NCI-H526 (cell line): ENCODE measurements around the gene SLC9A3.
"Not testable (repeated sequence)": the region's sequence is repeated elsewhere in the genome, so short reads cannot be mapped to it uniquely, and the experiment has no call there.

ENCODE experiments used
- DNase-seq, 2 experiments: peaks; one replicate each; lab custom pipeline; 2025; lab: John Stamatoyannopoulos, UW

SLC9A3 gene

DNA sequence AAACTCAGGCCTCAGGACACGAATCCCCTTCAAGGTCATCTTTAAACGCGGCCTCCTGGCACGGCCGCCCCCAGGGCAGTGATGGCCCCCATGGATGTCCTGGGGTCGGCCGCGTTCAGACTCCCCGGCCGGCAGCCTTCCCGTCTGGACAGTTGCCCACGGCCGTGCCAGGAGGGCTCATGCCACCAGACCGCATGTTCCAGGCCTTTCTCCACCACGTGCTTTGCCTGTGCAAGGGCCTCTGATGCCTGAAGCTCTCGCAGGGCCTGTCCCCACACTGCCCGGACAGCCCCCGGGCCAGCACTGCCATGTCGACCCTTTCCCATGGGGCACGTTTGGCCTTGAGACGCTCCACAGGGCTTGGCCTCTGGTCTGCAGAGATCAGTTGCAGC is 34.6 kb downstream of the SLC9A3 start:
- DNase-seq, result no peak

- DNase-seq, result no peak
Observed at GRCh38 chr5:488744-489688, 35.2 kb downstream of the SLC9A3 start.

GRCh38 chr5:488241-488640 is 36.0 kb downstream of the SLC9A3 start:
- no peak for DNase-seq

DNA sequence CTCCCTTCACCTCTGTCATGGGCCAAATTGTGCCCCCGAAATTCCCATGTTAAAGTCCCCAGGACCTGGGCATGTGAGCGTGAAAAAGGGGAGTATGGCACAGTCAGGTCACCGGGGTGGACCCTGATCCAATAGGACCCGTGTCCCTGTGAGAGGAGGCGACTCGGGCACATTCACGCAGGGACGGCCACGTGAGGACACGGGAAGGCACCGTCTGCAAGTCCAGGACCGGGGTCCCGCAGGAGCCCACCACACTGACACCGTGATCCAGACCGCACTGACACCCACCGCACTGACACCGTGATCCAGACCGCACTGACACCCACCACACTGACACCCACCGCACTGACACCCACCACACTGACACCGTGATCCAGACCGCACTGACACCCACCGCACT is 37.7 kb downstream of the SLC9A3 start:
- DNase-seq, result not testable (repeated sequence)

DNA sequence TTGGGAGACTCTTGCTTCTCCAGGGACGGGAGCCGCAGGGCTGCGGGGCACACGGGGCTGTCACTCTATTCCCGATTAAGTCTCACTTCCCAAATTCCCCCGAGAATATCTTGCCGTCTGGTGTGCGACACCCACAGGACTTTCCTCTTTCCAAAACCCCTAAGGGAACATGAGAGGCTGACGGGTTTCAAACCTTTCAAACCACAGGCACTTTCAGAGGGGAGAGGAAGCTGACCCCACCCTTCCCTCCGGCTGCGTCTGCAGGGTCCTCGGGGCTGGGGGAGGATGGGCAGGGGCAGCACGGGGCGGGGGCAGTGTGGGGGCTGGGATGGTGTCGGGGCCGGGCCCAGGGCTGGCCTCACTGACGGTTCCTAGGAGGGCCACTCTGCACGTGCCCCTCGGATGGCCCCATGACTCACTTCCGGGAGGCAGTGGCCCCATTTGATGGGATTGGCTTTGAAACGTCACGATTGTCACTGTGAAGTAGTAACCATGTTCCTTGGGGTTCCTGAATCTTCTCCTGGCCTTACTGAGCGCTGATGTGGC is 38.2 kb downstream of the SLC9A3 start:
- DNase-seq, result no peak

- DNase-seq, result no peak
Observed at GRCh38 chr5:485113-485945, 38.9 kb downstream of the SLC9A3 start.

DNA sequence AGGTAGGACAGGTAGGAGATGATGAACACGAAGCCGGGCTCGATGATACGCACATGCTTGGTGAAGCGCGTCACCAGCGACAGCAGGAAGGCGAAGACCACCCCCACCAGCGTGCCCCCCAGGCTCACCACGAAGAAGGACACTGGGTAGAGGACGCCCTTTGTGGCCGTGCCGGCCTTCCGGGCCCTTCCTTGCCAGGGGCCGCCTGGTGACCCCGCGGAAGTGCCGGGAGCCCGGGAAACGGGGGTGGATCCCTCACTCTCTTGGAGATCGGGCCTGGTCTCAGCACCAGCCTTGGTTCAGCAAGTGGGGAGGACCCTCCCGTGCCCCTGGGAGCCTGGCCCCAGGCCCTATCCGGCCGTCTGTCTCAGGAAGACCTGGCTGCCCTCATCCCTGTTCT is 39.7 kb downstream of the SLC9A3 start:
- no peak for DNase-seq

DNA sequence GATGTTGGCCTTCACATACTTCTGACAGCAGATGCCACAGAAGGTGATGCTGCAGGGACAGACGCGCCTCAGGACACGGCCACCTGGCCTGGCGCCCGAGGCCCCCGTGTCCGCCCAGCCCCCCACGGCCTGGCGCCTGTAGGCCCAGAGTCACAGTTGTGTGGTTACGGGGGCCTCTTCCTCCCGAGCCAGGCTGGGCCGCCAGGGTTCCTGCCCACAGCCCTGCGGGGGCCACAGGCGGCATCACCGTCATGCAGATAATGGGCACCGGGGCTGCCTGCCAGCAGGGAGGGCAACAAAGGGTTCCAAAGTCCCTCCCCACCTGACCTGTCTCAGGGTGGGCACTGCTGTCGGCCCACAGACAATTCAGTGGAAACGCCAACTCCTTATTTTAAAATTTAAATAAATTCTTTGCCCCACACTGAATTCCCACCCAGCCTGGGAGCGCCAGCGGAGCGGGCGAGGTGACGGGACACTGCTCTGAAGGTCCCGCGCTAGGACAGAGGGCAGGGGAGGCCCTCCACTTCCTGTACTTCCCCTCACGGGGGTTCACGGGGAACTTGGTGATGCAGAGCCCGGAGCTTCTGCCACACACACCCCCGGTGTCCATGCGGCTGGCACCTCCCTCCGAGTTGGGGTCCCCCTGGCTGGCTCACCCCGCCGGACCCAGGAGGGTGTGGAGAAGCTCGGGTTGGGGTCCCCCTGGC is 40.7 kb downstream of the SLC9A3 start:
- no peak for DNase-seq

DNA sequence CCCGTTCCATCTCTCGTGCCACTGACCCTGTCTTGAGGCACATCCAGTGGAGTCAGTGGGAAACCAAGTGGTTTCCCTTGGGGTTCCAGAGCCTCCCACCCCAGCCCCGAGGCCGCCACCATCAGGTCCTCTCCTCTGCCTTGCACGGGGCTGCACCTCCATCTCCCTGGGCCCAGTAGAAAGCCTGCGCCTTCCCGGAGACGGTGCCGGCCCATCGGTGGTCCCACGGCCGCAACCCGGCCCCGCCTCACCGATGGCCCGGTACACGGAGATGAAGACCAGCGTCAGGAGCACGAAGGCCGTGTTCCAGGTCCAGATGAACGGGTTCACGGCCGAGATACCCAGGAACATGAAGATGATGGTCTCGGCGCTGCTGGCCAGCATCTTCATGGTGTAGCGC is 41.2 kb downstream of the SLC9A3 start:
- DNase-seq, result no peak

GRCh38 chr5:482506-482905 is 41.7 kb downstream of the SLC9A3 start:
- DNase-seq, result no peak

- no peak for DNase-seq
Observed at GRCh38 chr5:482021-482420, 42.2 kb downstream of the SLC9A3 start.

- DNase-seq, result peak in 1 of 2 experiments; percentile 20
Observed at GRCh38 chr5:481347-481746, 42.9 kb downstream of the SLC9A3 start.

DNA sequence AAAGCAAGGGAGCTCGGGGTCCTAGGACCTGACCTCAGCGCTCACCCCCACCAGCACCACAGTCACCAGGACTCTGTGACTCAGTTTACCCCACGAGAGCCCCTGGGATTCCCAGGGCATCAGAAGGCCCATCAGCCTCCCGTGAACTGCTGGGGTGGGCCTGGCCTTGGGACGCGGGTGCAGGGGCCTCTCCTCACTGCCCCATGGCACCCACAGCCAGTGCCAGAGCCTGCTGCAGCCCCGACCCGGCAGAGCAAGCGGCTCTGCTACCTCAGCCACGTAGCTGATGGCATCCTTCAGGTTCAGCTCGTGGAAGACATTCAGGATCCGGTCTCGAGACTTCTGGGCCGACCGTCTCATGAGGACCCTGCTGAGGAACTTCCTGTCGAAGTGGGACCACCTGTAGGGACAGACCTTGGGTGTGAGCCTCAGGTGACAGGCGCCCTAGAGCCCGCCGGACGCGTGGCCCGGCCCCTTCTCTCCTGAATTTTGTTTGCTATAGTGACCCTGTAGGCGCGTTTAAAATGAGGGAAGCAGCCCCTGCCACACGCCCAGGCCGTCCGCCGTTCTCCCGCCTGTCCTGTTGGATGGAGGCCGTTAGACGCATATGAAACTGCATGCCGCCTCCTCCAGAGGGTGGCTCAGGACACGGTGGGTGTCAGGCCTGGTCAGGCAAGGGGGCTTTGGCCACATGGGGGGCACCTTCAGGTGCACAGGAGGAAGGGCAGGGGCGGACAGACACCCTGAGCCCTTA is 44.5 kb downstream of the SLC9A3 start:
- no peak for DNase-seq

DNA sequence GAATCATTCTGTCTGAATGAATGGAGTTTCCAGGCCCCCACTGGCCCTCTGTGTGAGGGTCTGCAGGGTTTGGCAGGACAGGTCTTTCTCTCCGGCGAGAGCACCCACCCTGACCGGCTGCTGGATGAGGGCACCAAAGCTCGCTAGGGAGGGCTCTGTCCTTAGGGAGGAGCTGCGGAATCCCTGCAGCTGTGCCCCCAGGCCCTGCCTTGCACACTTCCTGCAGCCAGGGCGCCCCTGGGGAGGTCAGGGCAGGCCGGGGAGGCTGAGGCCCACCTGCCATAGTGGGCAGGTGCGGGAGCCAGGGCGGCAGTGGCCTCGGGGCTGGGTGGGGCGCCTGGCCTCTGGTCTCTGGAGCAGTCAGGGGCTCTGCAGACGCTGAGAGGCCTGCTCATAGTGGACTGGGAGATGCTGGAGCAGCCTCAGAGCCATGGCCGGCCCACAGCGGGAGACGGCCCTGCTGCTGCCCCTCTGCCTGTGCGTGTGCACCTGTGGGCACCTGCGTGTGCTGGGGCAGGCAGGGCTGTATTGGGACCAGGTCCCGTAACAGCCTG is 45.2 kb downstream of the SLC9A3 start:
- no peak for DNase-seq

DNA sequence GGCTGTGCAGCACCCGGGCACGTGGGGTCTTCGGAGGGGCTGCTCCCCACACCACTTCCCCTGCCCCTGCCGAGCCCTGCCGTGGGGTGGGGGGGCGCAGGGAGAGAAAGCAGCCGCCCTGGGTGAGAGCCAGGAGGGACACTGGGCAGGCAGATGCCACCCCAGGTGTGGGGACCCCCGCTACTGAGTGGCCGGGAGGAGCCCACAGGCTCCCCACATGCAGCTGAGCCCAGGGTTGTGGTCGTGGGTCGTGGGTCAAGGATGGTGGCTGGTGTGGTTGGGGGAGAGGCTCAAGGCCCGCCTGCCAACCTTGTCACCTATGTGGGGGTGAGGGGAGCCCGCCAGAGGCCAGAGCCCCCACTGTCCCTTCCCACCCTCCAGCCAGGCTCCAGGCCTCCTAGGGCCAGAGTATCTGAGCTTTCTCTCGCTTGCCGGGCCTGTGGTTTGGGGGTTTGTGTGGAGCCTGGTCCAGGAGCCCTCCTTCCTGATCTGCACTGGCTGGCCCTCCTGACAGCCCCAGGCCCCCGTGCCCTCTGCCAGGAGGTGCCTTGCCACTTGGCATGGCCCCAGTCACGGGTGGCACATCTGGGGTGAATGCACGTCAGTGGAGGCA is 45.8 kb downstream of the SLC9A3 start:
- no peak for DNase-seq

DNA sequence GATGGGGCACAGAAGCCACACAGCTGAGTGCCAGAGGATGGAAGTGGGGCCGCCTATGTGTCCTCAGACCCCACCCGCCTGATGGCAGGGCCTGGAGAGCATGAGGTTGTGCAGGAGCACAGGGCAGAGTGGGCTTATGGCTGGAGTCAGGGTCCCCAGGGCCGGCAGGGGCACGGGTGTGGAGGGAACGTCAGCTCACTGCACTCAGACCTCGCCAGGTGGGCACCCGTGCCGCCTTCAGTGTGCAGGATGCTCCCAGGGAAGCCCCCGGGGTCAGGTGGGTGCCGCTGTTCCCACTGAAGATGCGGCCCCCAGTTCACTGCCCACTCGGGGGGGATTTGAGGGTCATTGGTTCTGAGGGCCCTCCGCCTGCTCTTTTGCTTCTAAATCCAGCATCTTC is 46.4 kb downstream of the SLC9A3 start:
- DNase-seq, result no peak

DNA sequence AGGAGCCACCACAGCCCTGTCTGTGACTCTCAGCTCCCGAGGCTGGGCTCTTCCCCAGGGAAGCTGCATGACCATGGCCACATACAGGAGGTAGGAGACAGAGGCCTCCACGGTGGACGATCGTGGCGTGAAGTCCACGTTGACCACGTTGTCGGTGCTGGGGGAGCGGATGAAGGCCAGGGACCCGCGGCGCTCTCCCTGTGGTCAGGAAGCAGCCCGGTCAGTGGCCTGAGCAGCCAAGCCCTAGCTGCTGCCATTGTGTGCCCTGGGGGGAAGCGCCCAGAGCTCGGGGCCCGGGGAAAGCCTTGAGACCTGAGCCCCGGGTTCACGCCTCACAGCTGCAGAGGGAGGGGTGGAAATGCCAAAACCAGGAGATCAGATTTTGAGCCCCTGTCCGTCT is 47.0 kb downstream of the SLC9A3 start:
- DNase-seq, result no peak

- no peak for DNase-seq
Observed at GRCh38 chr5:476814-477175, 47.5 kb downstream of the SLC9A3 start.

DNA sequence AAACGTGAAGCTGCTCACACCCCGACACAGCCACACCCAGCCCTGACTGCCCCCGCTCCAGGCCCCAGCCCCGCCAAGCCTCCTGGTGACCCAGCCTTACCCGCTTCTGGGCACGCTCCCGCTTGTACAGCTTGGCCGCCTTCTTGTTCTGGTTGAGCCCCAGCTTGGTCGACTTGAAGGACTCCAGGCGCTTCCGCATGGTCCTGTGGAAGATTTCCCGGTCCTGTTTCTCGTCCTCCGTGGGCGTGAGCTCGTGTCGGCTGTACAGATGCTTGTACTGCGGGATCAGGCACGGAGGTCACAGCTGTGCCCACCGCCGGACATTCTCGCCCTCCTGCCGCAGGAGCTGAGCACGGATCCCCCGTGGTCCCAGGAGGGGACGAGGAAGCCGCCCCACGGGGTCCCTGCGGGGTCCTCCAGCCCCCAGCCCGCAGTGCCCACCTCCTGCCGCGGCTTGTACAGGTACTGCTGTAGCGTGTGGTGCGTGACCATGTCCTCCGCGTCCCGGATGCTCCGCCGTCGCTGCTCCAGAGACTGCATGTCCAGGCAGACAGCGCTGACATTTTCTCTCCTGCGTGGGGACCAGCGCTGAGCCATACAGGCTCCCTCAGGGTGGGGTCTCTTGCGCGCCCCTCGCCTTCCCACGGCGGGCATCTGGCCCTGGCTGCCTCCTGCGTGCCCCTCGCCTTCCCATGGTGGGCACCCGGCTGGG is 48.0 kb downstream of the SLC9A3 start:
- peak in 1 of 2 experiments; percentile 45 for DNase-seq

DNA sequence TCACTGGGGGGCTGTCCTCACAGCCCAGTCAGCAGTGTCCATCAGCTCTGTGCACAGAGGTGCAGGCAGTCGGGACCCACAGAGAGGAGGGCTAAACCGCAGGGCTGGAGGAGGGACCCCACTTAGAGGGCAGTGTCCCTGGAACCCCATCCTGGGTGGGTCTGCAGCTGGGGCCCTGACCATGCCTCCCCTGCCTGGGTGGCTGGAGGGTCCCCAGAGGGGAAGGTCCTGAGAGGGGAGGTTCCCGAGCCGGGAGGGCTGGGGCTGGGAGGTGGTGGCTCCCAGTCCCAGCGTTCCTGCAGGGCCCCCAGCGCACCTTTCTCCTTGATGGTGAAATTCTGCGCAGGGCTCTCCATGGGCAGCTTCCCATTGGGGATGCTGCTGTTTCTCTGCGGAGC is 48.5 kb downstream of the SLC9A3 start:
- peak in 1 of 2 experiments; percentile 45 for DNase-seq
